GM21526 (cell line): ENCODE data around the gene PSG7.
"Not testable (repeated sequence)": the region's sequence is repeated elsewhere in the genome, so short reads cannot be mapped to it uniquely, and the experiment has no call there.

Experiments
- ATAC-seq: cut with Tn5 transposase; IDR thresholded peaks from one replicate; pipeline ENCODE4 v1.9.1; 2021; ENCODE audit warnings: moderate library complexity; ENCODE audit not compliant: unreplicated experiment, low FRiP score

PSG7 gene

DNA sequence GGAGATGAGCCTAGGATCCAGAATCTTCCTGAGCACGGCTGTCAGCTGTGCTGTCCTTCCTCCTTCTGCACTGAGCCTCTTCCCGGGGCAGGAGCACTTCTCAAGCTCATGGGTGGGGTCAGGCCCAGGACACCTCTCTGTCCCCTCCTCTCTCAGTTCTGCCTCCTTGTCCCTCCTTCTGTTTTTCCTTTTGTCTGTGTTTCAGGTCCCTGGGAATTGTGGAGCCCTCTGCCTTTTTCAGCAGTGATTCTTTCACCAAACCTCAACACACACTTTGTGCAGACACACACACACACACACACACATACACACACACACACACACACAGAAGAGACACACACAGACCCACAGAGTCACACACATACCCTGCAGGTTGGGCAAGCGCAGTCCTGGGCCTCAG lies at the start of gene PSG7:
TSS of gene PSG7 (minus strand) at position 101 of the 400 bp plus-strand sequence. CDS start 131 bp downstream, outside the sequence.
- not testable (repeated sequence) for ATAC-seq

DNA sequence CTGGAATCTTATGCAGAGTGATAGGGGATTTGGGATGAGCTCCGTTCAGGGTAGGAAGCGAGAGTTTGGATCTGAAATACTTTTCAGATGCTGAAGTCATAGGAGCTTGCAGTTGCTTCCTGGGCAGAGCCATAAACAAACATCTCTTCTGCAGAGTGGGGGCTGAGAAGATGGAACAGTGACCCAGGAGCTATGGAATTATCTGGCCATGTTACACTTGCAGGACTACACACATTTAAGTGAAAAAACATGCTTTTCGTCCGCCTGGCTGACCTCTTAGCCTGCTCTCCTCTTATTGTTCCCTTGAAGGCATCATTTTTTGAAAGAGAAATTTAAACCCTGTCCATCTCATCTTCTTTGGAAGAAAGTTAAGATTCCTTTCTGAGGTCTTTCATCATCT lies 48.6 kb upstream of the PSG7 start:
- ATAC-seq: no peak

DNA sequence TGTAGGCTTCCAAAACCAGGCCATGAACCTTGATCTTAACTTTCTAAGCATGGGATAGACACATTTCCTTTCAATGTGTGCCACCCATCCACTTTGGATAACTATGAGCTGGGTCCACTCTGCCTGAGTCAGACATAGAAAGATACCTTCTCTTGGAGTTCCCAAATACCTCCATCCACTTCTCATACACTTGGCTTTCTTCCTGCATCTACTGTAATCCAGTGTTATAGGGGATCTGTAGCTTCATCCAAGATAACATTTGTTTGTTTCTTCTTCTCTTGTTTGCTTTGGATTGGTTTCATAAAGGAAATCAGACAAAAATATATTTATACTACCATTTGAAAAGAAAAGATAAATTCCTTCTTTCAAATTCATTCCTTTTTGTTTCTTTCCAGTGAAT lies 45.1 kb upstream of the PSG7 start:
- ATAC-seq: not testable (repeated sequence)

DNA sequence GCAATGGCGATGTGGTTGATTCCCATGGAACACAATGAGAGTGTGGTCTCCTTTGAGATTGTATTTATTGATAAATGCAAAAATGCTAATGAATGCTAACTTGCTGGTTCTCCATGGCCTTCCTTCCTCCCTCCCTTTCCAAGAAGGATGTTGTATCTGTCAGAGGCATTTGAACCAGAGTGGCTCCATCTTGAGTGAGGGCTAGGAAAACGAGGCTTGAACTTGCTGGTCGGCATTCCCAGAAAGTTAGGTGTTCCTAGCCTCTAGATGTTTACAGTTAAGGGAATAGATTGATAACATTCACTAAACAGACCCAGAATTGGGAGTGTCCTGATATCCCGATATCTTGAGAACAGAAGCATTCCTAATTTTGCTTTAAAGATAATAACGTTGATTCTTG lies 34.4 kb upstream of the PSG7 start:
- ATAC-seq: not testable (repeated sequence)

DNA sequence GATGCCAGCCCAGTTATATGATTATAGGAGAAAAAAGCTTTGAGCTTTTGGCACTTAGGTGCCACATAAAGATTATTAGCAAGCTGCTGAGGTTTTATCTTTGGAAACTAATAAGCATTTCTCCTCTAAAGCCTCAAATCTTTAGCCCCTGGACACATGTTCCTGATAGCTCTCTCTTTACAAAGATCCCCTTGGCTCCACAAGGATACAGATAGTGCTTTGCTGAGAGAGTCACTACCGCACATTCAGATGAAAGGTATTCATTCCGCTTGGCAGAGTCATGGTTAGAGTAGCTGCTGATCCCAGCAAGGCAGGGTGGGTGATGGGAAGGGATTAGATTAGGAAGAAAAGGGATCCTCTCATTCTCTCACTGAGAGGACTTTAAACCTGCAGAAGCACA lies 28.2 kb upstream of the PSG7 start:
- ATAC-seq: no peak

DNA sequence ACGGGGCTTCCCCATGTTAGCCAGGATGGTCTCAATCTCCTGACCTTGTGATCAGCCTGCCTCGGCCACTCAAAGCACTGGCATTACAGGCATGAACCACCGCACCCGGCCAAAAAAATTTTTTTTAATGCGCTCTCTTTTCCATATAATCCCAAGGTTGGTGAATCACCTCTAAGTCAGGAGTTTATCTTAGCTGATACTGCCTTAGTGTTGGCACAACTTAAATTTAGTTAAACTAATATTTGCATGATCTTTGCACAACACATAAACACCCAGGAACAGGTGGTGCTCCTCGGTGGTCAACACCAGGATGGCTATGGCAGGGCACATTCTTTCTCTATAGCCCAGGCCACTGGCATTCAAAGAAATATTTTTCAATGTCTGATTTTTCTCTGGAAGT lies 24.1 kb upstream of the PSG7 start:
- ATAC-seq: no peak

DNA sequence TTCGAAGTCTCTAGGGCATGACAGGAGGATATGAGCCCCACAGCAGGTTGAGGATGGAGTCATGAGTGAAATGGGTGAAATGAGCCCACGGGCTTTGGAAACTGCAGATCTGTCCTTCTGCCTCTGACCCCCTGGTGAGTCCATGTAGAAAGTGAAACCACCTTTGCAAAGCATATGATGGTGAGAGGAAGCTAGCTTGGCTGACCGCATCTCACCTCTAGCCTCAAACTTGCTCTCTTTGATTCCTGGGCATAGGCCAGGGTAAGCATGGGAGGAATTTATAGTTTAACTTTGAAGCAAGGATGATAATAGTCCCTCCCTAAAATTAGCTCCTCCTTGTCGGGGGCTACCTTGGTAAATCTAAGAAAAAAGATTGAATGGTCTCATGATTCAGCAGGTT lies 15.1 kb upstream of the PSG7 start:
- ATAC-seq: not testable (repeated sequence)

DNA sequence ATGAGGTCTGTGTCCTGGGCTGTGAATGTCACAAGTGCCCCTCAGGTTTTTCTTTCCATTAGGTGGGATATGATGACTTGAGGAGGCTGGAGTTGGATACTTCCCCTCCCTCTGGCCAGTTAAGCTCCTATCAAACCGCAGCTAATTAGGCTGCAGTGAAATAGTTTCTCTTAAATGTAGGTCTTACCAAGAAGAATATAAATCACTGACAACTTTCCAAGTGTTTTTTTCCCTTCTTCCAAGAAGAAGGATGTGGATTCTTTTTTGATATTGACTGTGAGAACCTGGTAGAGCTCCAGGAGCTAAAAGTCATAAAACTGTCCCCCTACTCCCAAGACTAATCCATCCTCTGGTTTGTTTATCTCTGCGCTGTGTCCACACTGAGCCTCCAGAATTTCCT lies 14.5 kb upstream of the PSG7 start:
- ATAC-seq: not testable (repeated sequence)

DNA sequence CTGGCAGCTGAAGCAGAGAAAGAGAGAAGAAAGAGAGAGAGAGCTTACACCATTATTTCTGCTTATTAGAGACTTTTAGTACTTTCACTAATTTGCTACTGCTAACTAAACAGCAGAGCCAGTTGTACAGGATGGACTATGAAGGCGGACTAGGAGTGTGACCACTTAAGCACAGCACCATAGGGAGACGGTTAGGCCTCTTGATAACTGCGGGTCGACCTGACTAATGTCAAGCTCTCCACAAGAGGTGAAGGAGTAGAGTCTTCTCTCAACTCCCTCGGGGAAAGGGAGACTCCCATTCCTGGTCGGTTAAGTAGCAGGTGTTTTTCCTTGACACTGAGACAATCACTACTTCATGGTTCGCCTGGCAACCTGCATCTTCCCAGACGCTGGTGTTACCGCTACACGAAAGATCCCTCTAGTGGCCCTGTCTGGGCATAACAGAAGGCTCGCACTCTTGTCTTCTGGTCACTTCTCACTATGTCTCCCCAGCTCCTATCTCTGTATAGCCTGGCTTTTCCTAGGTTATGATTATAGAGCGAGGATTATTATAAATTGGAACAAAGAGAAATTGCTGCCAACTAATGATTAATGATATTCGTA lies 5.3 kb upstream of the PSG7 start:
- no peak for ATAC-seq

DNA sequence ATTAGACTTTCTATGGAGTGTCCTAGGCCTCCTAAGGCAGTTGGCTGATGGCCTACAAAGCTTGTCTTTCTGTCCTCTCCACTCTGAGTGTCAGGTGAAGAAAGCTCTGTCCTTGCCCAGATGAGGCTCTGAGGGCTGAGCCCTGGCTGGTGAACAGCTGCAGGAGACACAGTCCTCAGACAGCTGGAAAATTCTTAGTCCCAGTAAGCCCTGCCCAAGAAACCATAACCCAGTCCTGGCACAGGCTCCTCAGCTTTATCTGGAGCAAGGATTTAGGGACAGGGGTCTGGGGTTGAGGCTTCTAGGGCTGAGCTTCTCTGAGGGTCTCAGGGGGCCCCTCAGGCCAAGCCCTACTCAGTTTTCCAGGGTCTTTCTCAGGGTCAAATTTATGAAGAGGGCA lies 2.3 kb downstream of the PSG7 start:
- not testable (repeated sequence) for ATAC-seq

DNA sequence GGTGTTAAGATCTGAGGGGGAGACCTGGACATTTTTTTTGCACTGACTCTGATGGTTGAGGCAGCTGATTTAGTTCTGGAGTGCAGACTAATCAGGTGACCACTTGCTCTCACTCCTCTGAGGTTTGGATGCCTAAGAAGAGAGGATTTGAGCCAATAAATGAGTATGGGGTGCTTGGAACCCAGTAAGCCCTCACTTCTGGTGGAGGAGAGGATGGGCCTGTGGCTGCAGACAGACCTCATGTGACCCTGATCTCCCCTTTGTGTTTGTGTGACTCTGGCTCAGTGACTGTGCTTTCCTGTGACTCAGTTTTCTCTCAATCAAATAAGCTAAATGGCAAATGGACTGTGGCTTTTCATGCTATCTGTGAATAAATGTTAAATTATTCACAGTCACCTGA lies 2.8 kb downstream of the PSG7 start:
- not testable (repeated sequence) for ATAC-seq

DNA sequence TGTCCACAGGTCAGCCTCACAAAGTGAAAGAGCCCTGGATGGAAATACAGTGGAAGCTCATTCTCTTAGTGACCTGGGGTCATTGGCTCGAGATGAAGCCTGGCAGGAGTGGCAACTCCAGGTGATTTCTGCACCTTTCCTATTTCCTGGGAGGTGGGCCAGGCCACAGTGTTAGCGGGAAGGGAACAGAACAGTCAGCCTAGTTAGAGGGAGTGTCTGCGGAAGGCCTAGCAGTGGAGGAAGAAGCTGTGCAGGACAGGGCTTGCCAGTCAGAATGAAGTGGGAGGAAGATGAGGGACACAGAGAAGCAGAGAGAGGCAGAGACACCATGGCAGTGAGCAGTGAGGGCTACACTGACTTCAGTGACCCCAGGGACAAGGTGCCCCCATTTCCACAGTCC lies 3.6 kb downstream of the PSG7 start:
- ATAC-seq: not testable (repeated sequence)

DNA sequence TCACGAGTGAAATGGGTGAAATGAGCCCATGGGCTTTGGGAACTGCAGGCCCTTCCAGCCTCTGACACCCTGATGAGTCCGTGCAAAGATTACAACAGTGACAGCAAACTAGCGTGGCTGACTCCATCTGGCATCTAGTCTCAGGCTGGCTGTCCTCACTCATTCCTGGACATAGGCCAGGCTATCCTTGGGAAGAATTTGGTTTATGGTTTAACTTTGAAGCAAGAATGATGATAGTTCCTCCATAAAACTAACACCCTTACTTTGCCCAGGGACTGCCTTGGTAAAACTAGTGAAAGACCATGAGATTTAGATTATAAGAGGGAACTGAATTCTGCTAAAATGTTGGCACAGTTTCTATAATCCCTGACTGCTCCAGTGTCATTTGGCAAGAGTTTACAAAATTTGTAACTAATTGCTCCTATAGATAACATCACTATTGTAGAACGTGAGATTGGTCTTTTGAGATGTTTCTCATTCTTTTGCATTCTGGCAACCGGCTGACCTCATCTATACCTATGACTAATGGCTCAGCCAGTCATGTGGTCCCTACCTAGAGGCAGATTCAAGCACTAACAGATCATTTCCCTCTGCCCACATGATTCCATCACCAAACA lies 4.4 kb downstream of the PSG7 start:
- ATAC-seq: not testable (repeated sequence)

DNA sequence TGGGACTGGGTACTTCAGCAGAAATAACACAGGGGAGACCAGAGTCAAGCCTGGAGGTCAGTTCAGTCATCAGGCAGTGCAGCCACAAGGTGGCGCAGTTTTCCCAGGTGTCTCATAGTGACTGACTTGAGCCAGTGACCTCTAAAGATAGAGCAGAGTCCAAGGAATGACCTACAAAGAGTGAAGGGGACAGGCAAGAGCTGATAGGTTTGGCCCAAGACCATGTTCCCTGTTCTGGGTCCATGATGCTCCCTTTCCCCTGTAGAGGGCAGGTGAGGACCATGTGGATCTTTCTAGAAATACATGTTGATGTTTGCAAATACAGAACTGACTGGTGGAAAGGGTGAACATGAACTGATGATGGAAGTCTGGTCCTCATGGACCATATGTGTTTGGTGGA lies 6.8 kb downstream of the PSG7 start:
- not testable (repeated sequence) for ATAC-seq

DNA sequence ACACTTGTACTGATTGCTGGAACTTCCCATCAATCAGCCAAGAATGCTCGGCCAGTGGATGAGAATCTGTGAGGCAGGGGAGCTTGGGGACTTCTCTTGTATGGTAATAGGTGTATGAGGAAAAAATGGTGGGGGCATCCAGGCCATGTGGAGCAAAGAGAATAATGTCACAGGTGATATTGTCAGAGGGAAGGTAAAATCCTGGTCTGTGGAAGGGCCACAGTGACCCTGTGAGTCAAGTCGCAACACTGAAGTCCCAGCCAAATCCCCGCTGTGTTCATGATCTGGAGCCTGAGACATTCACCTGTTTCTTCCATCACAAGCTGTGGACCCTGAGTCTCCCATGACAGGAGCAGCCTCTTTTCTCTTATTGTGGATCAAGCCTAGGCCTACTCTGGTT lies 8.1 kb downstream of the PSG7 start:
- ATAC-seq: no peak

DNA sequence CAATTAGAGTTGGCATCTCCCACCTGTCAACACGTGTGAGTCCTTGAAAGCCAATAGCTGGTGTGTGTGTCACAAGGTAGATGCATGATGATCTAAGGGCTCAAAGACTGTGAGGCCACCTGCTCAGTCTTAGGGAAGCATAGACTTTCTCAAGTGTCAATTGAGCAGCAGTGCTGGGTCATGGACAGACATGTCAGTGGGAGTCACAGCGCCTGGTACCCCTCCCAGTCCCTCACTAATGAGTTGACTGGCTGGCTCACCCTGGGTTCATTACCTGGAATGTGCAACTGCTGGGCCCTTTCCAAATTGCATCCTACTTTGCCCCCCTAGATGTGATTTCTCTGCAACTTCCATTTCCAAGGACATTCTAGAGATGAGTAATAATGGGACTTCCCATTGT lies 10.2 kb downstream of the PSG7 start:
- no peak for ATAC-seq

DNA sequence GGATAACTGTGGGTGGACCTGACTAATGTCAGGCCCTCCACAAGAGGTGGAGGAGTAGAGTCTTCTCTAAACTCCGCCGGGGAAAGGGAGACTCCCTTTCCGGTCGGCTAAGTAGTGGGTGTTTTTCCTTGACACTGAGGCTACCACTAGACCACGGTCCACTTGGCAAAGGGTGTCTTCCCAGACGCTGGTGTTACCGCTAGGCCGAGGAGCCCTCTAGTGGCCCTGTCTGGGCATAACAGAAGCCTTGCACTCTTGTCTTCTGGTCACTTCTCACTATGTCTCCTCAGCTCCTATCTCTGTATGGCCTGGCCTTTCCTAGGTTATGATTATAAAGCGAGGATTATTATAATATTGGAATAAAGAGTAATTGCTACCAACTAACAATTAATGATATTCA lies 13.9 kb downstream of the PSG7 start:
- ATAC-seq: not testable (repeated sequence)

DNA sequence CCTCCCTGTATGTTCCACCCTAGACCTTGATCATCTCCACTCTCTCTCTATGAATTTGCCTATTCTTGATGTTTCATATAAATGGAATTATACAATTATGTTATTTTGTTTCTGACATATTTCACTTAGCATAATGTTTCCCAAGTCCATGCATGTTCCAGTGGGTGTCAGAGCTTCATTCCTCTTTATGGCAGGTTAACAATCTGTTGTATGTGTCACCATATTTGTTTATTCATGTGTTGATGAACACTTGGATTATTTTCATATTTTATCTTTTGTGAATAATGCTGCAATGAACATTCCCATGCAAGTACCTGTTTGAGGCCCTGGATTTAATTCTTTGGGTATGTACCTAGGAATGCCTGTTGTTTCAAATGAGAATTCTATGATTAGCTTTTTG lies 16.0 kb downstream of the PSG7 start:
- ATAC-seq: not testable (repeated sequence)

DNA sequence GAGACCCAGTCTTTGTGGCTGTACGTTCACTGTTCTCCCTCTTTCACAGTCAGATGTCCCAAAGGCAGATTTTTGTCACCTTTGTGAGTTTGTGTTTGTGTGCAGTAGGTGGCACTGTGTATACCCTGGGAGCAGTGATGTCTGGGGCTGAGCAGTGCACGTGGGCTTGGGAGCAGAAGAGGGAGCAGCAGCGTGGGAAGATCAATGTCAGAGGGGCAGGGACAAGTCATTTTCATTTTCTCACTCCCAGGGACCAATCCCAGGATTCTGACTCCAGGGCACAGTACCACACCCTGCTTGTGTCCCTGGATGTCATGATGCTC lies 17.3 kb downstream of the PSG7 start:
- no peak for ATAC-seq

DNA sequence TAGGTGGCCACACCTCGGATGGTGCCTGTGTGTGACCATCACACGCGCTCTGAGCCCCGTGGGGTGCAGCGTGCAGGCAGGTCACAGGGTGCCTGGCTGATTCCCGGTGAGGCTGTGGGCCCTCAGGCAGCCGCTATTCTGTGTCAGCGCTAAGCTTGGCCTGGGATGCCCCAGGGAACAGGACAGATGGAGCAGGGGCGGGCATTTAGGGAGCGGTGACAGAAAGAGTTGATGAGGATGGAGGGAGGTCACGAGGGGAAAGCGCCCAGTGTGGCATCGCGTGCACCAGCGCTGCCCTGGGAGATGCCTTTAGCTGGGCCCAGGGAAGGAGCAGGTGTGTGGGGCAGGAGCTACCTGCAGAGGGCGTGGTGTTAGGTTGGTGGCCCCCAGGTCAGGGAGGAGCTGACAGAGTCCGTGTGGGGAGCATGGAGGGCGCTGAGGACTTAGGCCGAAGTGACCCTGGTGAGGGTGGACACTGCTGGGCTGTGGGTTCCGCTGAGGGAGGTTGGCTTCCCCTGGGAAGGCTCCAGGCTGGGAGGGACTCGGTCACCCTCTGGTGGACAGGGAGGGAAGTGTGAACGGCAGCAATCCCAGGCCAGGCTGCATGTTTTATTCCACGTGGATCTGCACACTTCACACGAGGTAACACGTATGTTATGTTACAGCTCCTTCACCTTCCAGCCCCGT lies 17.8 kb downstream of the PSG7 start:
- ATAC-seq: not testable (repeated sequence)

DNA sequence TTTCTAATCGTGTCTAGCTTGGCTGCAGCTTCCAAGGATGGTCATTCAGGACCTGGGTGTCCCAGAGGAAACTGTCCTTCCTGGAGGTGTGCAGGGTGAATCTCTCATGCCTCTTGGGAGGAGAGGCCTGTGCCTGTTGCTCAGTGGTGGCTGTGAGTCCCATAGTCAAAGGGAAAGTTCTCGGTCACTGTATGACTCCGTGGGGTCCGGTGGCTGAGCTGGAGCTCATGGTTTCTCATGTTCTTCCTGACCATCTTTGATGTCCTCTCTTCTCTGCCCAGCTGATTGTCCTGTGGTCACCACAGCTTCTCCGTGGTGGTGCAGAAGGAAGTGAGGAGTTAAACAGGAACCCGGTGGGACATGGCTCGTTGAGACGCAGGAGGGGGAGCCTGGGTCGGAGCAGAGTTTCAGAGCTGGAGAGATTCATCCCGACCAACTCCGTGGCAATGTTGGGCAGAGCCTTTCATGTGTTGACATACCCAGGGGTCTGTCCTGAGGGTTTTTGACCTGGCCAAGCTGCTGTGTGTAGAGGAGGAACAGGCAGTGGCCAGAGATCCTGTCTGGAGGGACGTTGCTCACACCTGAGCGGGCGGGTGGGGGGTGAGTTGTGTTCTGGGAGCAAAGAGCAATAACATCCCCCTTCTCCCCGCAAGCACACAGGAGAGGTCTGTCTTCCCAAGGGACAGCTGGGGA lies 18.5 kb downstream of the PSG7 start:
- ATAC-seq: not testable (repeated sequence)
